Cardiac septum (tissue), 1 donor: ENCODE measurements around the gene NPIPB2. TPM values are rescaled to one million over a fixed set of nuclear protein-coding genes. Genes with fewer than 3 reads are reported as not detected.
"Not testable (repeated sequence)": the region's sequence is repeated elsewhere in the genome, so short reads cannot be mapped to it uniquely, and the experiment has no call there.

Experiments
- DNase-seq: peaks from one replicate; pipeline ENCODE4 v3.0.0-alpha.2; 2020; ENCODE audit warnings: low spot score
- intact Hi-C: fragments of 100-400 bp; cut with DNase I; formaldehyde crosslinking; loops from one replicate; pipeline ENCODE4 v1.14.0; 2022
- long read RNA-seq: library from polyadenylated mRNA; unstranded; transcript quantifications from one replicate; pipeline ENCODE4 v2.0.0, GENCODE V29; 2021
- total RNA-seq: library from RNA; stranded (reverse); fragmentation: NEBNext Ultra II Directional; extraction: Animal tissue kit (Norgen Biotek cat#: 25700); gene quantifications from one replicate; pipeline ENCODE4 v1.2.1, GENCODE V29; 2021
- donor health status: DM: no; HTN: no; CAD: no.

Gene NPIPB2
- 1.9 TPM for total RNA-seq
- long read RNA-seq: 0 reads

GRCh38 chr16:11941945-11942344 is at the start of gene NPIPB2:
Gene NPIPB2 (minus strand): TSS chr16:11942045. CDS start chr16:11942045, 0 bp downstream.
- intact Hi-C loops, DNase-seq: not testable (repeated sequence)

- intact Hi-C loops: no loop called here
- DNase-seq: no peak
Measured at GRCh38 chr16:11990702-11991390, 49.0 kb upstream of the NPIPB2 start.

GRCh38 chr16:11988258-11988978 is 46.6 kb upstream of the NPIPB2 start:
- intact Hi-C loops: no loop called here
- no peak for DNase-seq

- no peak for DNase-seq
Measured at GRCh38 chr16:11986521-11987057, 44.7 kb upstream of the NPIPB2 start.

GRCh38 chr16:11985250-11985649 is 43.4 kb upstream of the NPIPB2 start:
- DNase-seq: no peak
- intact Hi-C loops: no loop called here

More at GRCh38 chr16:11986521-11987057, 44.7 kb upstream of the NPIPB2 start:
- intact Hi-C loops: no loop called here

- intact Hi-C loops: no loop called here
- DNase-seq: no peak
Measured at GRCh38 chr16:11980136-11980844, 38.4 kb upstream of the NPIPB2 start.

- DNase-seq: no peak
- intact Hi-C loops: loop anchor here (5.0 kb wide), 1 partner anchor 88 kb away; no protein-coding TSS in a partner anchor
Measured at GRCh38 chr16:11979013-11979672, 37.3 kb upstream of the NPIPB2 start.

GRCh38 chr16:11978080-11978479 is 36.2 kb upstream of the NPIPB2 start:
- intact Hi-C loops: loop anchor here (5.0 kb wide), 1 partner anchor 89 kb away; no protein-coding TSS in a partner anchor
- DNase-seq: no peak

- no peak for DNase-seq
- intact Hi-C loops: loop anchor here (2.0 to 5.0 kb wide), 2 partner anchors 61 to 90 kb away; no protein-coding TSS in a partner anchor
Measured at GRCh38 chr16:11977376-11978041, 35.7 kb upstream of the NPIPB2 start.

- no peak for DNase-seq
- intact Hi-C loops: loop anchor here (2.0 to 5.0 kb wide), 2 partner anchors 60 to 90 kb away; no protein-coding TSS in a partner anchor
Measured at GRCh38 chr16:11976850-11977375, 35.1 kb upstream of the NPIPB2 start.

- DNase-seq: no peak
- intact Hi-C loops: no loop called here
Measured at GRCh38 chr16:11973070-11973469, 31.2 kb upstream of the NPIPB2 start.

GRCh38 chr16:11972128-11972527 is 30.3 kb upstream of the NPIPB2 start:
- DNase-seq: no peak
- intact Hi-C loops: no loop called here

GRCh38 chr16:11970292-11970691 is 28.4 kb upstream of the NPIPB2 start:
- DNase-seq, intact Hi-C loops: not testable (repeated sequence)

GRCh38 chr16:11968577-11968976 is 26.7 kb upstream of the NPIPB2 start:
- no peak for DNase-seq
- intact Hi-C loops: no loop called here

- intact Hi-C loops: no loop called here
Measured at GRCh38 chr16:11967195-11967911, 25.5 kb upstream of the NPIPB2 start.

GRCh38 chr16:11966173-11966572 is 24.3 kb upstream of the NPIPB2 start:
- no peak for DNase-seq
- intact Hi-C loops: no loop called here

More at GRCh38 chr16:11967195-11967911, 25.5 kb upstream of the NPIPB2 start:
- no peak for DNase-seq

GRCh38 chr16:11964761-11965551 is 23.1 kb upstream of the NPIPB2 start, which contains the start of gene TNFRSF17:
Gene TNFRSF17 (plus strand): TSS chr16:11965210. CDS start chr16:11965325, 115 bp downstream.
- intact Hi-C loops: no loop called here
- no peak for DNase-seq
